ENCODE results near the gene KRT86.

GRCh38 chr12:52291267-52291935, 17.0 kb downstream of the KRT86 start, which contains the start of gene KRT81:
- TF ChIP-seq CTCF (IDR thresholded peaks at IDR 0.05) (no peak), POLR2A (IDR thresholded peaks at IDR 0.05) (no peak)
